ENCODE measurements around the gene GALNS.

GRCh38 chr16:88782454-88783390 lies 74.0 kb downstream of the GALNS start:
- no peak for TF ChIP-seq POLR2AphosphoS5 (IDR thresholded peaks at IDR 0.05; ENCODE audit: borderline replicate concordance, low read depth, low read length)
- TF ChIP-seq EZH2 (IDR thresholded peaks at IDR 0.05), result no peak

Measured in SK-N-MC (cell line).